Effector memory CD4-positive, alpha-beta T cell (primary cell): ENCODE measurements around the gene PPP3CB.

ENCODE experiments used
- DNase-seq, 3 donors: peaks; one replicate each; pipeline ENCODE4 v3.0.0-alpha.2; 2020
- H3K27ac ChIP-seq: 2 replicates; pipeline ENCODE4 v1.7.0; 2013; ENCODE audit warnings: mild to moderate bottlenecking, low read length, moderate library complexity; ENCODE audit not compliant: insufficient read depth, poor library complexity, severe bottlenecking
- H3K27me3 ChIP-seq: replicated peaks from 2 replicates; pipeline ENCODE4 v1.7.0; 2013; ENCODE audit warnings: mild to moderate bottlenecking, low read length; ENCODE audit not compliant: insufficient read depth, control insufficient read depth, poor library complexity, severe bottlenecking
- H3K36me3 ChIP-seq: 2 replicates; pipeline ENCODE4 v1.7.0; 2013; ENCODE audit warnings: mild to moderate bottlenecking, low read length, moderate library complexity; ENCODE audit not compliant: control insufficient read depth, insufficient read depth
- H3K4me1 ChIP-seq: 2 replicates; pipeline ENCODE4 v1.7.0; 2013; ENCODE audit warnings: low read length, mild to moderate bottlenecking; ENCODE audit not compliant: control insufficient read depth, insufficient read depth, poor library complexity, severe bottlenecking
- H3K4me3 ChIP-seq: 2 replicates; pipeline ENCODE4 v1.7.0; 2013; ENCODE audit warnings: low read length, low read depth, mild to moderate bottlenecking; ENCODE audit not compliant: insufficient read depth, poor library complexity, severe bottlenecking
- H3K9me3 ChIP-seq: 2 replicates; pipeline ENCODE4 v1.7.0; 2013; ENCODE audit warnings: mild to moderate bottlenecking, low read length, moderate library complexity; ENCODE audit not compliant: control insufficient read depth

Gene PPP3CB

GRCh38 chr10:73493781-73494180 lies 2.0 kb downstream of the PPP3CB start:
- DNase-seq, result no peak
- no peaks in the 10 kb centered on the region for H3K27me3 ChIP-seq
- no peak overlapping the region for H3K27ac ChIP-seq
- no peaks in the 10 kb centered on the region for H3K36me3 ChIP-seq
- H3K4me1 ChIP-seq, result peaks cover 22% of the 10 kb centered on the region
- no peak overlapping the region for H3K4me3 ChIP-seq
- H3K9me3 ChIP-seq, result no peaks in the 10 kb centered on the region

- no peak overlapping the region for H3K27ac ChIP-seq
- H3K4me3 ChIP-seq, result no peak overlapping the region
- H3K36me3 ChIP-seq, result no peaks in the 10 kb centered on the region
- no peak for DNase-seq
- no peaks in the 10 kb centered on the region for H3K27me3 ChIP-seq
- H3K4me1 ChIP-seq, result no peaks in the 10 kb centered on the region
- no peaks in the 10 kb centered on the region for H3K9me3 ChIP-seq
These were observed 9.2 kb downstream of the PPP3CB start for GRCh38 chr10:73486601-73487000.

GRCh38 chr10:73485320-73485719 lies 10.5 kb downstream of the PPP3CB start:
- H3K27me3 ChIP-seq, result no peaks in the 10 kb centered on the region
- H3K4me1 ChIP-seq, result no peaks in the 10 kb centered on the region
- H3K27ac ChIP-seq, result no peak overlapping the region
- H3K4me3 ChIP-seq, result no peak overlapping the region
- H3K36me3 ChIP-seq, result no peaks in the 10 kb centered on the region
- no peaks in the 10 kb centered on the region for H3K9me3 ChIP-seq
- no peak for DNase-seq

- DNase-seq, result no peak
- Histone ChIP-seq H3K9me3 (no peaks in the 10 kb centered on the region), H3K4me1 (no peaks in the 10 kb centered on the region), H3K4me3 (no peak overlapping the region), H3K27ac (no peak overlapping the region), H3K27me3 (no peaks in the 10 kb centered on the region), H3K36me3 (peaks cover 21% of the 10 kb centered on the region)
These were observed 15.7 kb downstream of the PPP3CB start for GRCh38 chr10:73480158-73480557.

GRCh38 chr10:73478636-73479035 lies 17.2 kb downstream of the PPP3CB start:
- no peak overlapping the region for H3K27ac ChIP-seq
- DNase-seq, result no peak
- no peak overlapping the region for H3K4me3 ChIP-seq

GRCh38 chr10:73471226-73471625 lies 24.6 kb downstream of the PPP3CB start:
- Histone ChIP-seq H3K9me3 (no peaks in the 10 kb centered on the region), H3K4me3 (no peak overlapping the region), H3K36me3 (peaks cover 50% of the 10 kb centered on the region), H3K27ac (no peak overlapping the region), H3K4me1 (no peaks in the 10 kb centered on the region), H3K27me3 (no peaks in the 10 kb centered on the region)
- no peak for DNase-seq

More at GRCh38 chr10:73478636-73479035, 17.2 kb downstream of the PPP3CB start:
- Histone ChIP-seq H3K36me3 (peaks cover 28% of the 10 kb centered on the region), H3K4me1 (no peaks in the 10 kb centered on the region), H3K9me3 (no peaks in the 10 kb centered on the region), H3K27me3 (no peaks in the 10 kb centered on the region)

GRCh38 chr10:73469579-73469978 lies 26.2 kb downstream of the PPP3CB start:
- H3K27me3 ChIP-seq, result no peaks in the 10 kb centered on the region
- H3K36me3 ChIP-seq, result peaks cover 52% of the 10 kb centered on the region
- H3K4me3 ChIP-seq, result no peak overlapping the region
- DNase-seq, result no peak
- H3K27ac ChIP-seq, result no peak overlapping the region
- no peaks in the 10 kb centered on the region for H3K9me3 ChIP-seq
- H3K4me1 ChIP-seq, result no peaks in the 10 kb centered on the region

GRCh38 chr10:73467206-73467605 lies 28.6 kb downstream of the PPP3CB start:
- H3K4me3 ChIP-seq, result no peak overlapping the region
- H3K4me1 ChIP-seq, result no peaks in the 10 kb centered on the region
- H3K27ac ChIP-seq, result no peak overlapping the region
- DNase-seq, result no peak
- peaks cover 49% of the 10 kb centered on the region for H3K36me3 ChIP-seq
- H3K9me3 ChIP-seq, result no peaks in the 10 kb centered on the region
- no peaks in the 10 kb centered on the region for H3K27me3 ChIP-seq

- Histone ChIP-seq H3K4me3 (no peak overlapping the region), H3K36me3 (peaks cover 43% of the 10 kb centered on the region), H3K4me1 (no peaks in the 10 kb centered on the region), H3K9me3 (no peaks in the 10 kb centered on the region), H3K27me3 (no peaks in the 10 kb centered on the region), H3K27ac (no peak overlapping the region)
- no peak for DNase-seq
These were observed 29.7 kb downstream of the PPP3CB start for GRCh38 chr10:73465978-73466726.

- DNase-seq, result no peak
- Histone ChIP-seq H3K9me3 (no peaks in the 10 kb centered on the region), H3K4me3 (no peak overlapping the region), H3K4me1 (no peaks in the 10 kb centered on the region), H3K36me3 (peaks cover 14% of the 10 kb centered on the region), H3K27ac (no peak overlapping the region), H3K27me3 (no peaks in the 10 kb centered on the region)
These were observed 34.9 kb downstream of the PPP3CB start for GRCh38 chr10:73460897-73461296.
